ENCODE measurements around the gene KCND2. TPM values are rescaled to one million over a fixed set of nuclear protein-coding genes. Genes with fewer than 3 reads are reported as not detected.

Gene KCND2
- total and polyA plus RNA-seq, 2 of the 8 experiments (the other 6 are each of a cell fraction or from before 2014, with no cell fraction given): 4.6 to 7.7 TPM

GRCh38 chr7:120760050-120760449, 487.1 kb downstream of the KCND2 start:
- no peak overlapping the region for H2AFZ ChIP-seq (ENCODE audit: low read length)
- H3K27ac ChIP-seq (ENCODE audit: low read depth, low read length): no peak overlapping the region
- H2BK15ac ChIP-seq (ENCODE audit: low read length): no peak overlapping the region
- H3K36me3 ChIP-seq (ENCODE audit: control insufficient read depth in 2 of 4, insufficient read depth in 4 of 4, low read length in 3 of 4): no peaks in the 10 kb centered on the region
- H3K4ac ChIP-seq (replicated peaks; ENCODE audit: insufficient read length, low read depth, low read length): no peak overlapping the region
- ChIA-PET POLR2A (ENCODE audit: partially characterized antibody) (no interaction called here), CTCF (ENCODE audit: partially characterized antibody) (interaction anchor here (0.6 to 1.1 kb wide), 5 partner anchors 15 to 322 kb away, joined by 3 to 4 read pairs (median 3); no protein-coding TSS in a partner anchor)
- no peaks in the 10 kb centered on the region for H3K79me1 ChIP-seq (ENCODE audit: low read depth, low read length)
- no peak overlapping the region for H4K91ac ChIP-seq (replicated peaks; ENCODE audit: insufficient read length, low read length)
- H3K4me3 ChIP-seq (ENCODE audit: extremely low read depth in 1 of 4, insufficient read depth in 2 of 4, low read depth in 3 of 4, low read length in 4 of 4): no peak overlapping the region
- no peak overlapping the region for H3K4me2 ChIP-seq (ENCODE audit: insufficient read depth in 1 of 2, low read depth in 2 of 2, low read length in 2 of 2)
- H2BK12ac ChIP-seq (ENCODE audit: low read depth, low read length): no peak overlapping the region
- H2AK5ac ChIP-seq (ENCODE audit: low read depth, low read length): no peak overlapping the region
- no peaks in the 10 kb centered on the region for H3K27me3 ChIP-seq (replicated peaks in 1 of 4; ENCODE audit: control insufficient read depth in 3 of 4, extremely low read depth in 1 of 4, insufficient read depth in 3 of 4, low read length in 3 of 4)
- FAIRE-seq (no peak), DNase-seq (ENCODE audit: low read depth in 1 of 2, low spot score in 2 of 2) (no peak)
- no peaks in the 10 kb centered on the region for H3K9me3 ChIP-seq (ENCODE audit: insufficient read depth in 2 of 2, low read depth in 1 of 2, low read length in 1 of 2)
- no peak overlapping the region for H4K5ac ChIP-seq (ENCODE audit: insufficient read length, low read depth, low read length)
- no peak overlapping the region for H3K18ac ChIP-seq (ENCODE audit: extremely low read depth, low read length)
- H4K8ac ChIP-seq (ENCODE audit: extremely low read depth, insufficient read depth, low read length): no peak overlapping the region
- no peak overlapping the region for H2BK20ac ChIP-seq (ENCODE audit: low read length)
- no peak overlapping the region for H3K56ac ChIP-seq (replicated peaks; ENCODE audit: insufficient read length, low read depth, low read length)
- no peak overlapping the region for H2BK120ac ChIP-seq (replicated peaks; ENCODE audit: low read depth, low read length)
- no peak overlapping the region for H2BK5ac ChIP-seq (ENCODE audit: low read depth, low read length)
- no peak overlapping the region for H3K14ac ChIP-seq (ENCODE audit: insufficient read length)
- H3K23me2 ChIP-seq (ENCODE audit: low read depth, low read length): no peaks in the 10 kb centered on the region
- no peaks in the 10 kb centered on the region for H3K79me2 ChIP-seq (ENCODE audit: control insufficient read depth in 1 of 2, insufficient read depth in 2 of 2, low read length in 2 of 2)
- H3K23ac ChIP-seq (ENCODE audit: insufficient read length): no peak overlapping the region
- H4K20me1 ChIP-seq (replicated peaks in 1 of 2; ENCODE audit: control insufficient read depth in 1 of 2, insufficient read depth in 2 of 2, low read length in 2 of 2): no peaks in the 10 kb centered on the region
- no peak overlapping the region for H3K9ac ChIP-seq (replicated peaks in 1 of 4; ENCODE audit: extremely low read depth in 1 of 4, low read depth in 3 of 4, low read length in 3 of 4)
- WGBS, 2 experiments (ENCODE audit: extremely low coverage in 1 of 2, insufficient coverage in 1 of 2, insufficient read length in 1 of 2, insufficient replicate concordance in 2 of 2, low coverage in 1 of 2, low lambda C conversion rate in 2 of 2, missing lambda C conversion rate in 1 of 2): 84% methylated on average over 2 of the region's 2 CpGs; no CpG with 5 or more reads in 1 of the 2 experiments
- H3K4me1 ChIP-seq (replicated peaks in 1 of 4; ENCODE audit: control insufficient read depth in 3 of 4, insufficient read depth in 4 of 4, low read length in 3 of 4): no peaks in the 10 kb centered on the region
- TF ChIP-seq EZH2 (IDR thresholded peaks at IDR 0.05; ENCODE audit: low read depth, low read length, severe bottlenecking) (no peak), CHD1 (IDR thresholded peaks at IDR 0.05; ENCODE audit: low read depth, low read length) (no peak), SIN3A (conservative IDR thresholded peaks at IDR 0.05 in 1 of 2, IDR thresholded peaks at IDR 0.05 in 1 of 2; ENCODE audit: low read depth in 1 of 2, low read length in 2 of 2) (no peak), RBBP5 (IDR thresholded peaks at IDR 0.05; ENCODE audit: borderline replicate concordance, low read depth, low read length) (no peak), SP4 (IDR thresholded peaks at IDR 0.05; ENCODE audit: low read length) (no peak), HDAC6 (IDR thresholded peaks at IDR 0.05; ENCODE audit: low read depth, low read length) (no peak), SIRT6 (IDR thresholded peaks at IDR 0.05; ENCODE audit: low read length) (no peak), MAFK (IDR thresholded peaks at IDR 0.05; ENCODE audit: low read depth, low read length) (no peak), KDM5A (IDR thresholded peaks at IDR 0.05; ENCODE audit: low read length) (no peak), HDAC2 (IDR thresholded peaks at IDR 0.05; ENCODE audit: borderline replicate concordance in 1 of 2, low read depth in 2 of 2, low read length in 2 of 2) (no peak), RXRA (IDR thresholded peaks at IDR 0.05; ENCODE audit: insufficient read depth, low read depth, low read length) (no peak), ZNF274 (IDR thresholded peaks at IDR 0.05; ENCODE audit: borderline replicate concordance, extremely low read depth, low read length) (no peak), USF2 (IDR thresholded peaks at IDR 0.05; ENCODE audit: low read length) (no peak)
